ENCODE measurements around the gene OBSCN. TPM values are rescaled to one million over a fixed set of nuclear protein-coding genes. Genes with fewer than 3 reads are reported as not detected.

OBSCN gene
- total and polyA plus RNA-seq, 2 donors: 10.1 to 75.9 TPM

- no peak for DNase-seq (ENCODE audit: low read depth in 6 of 9, low spot score in 9 of 9)
- H3K4me1 ChIP-seq (ENCODE audit: control insufficient read depth in 2 of 2, insufficient read depth in 2 of 2, low read length in 2 of 2): no peaks in the 10 kb centered on the region
- H3K27ac ChIP-seq (ENCODE audit: low read depth in 1 of 2, low read length in 1 of 2): no peak overlapping the region
- no peak overlapping the region for H3K4me3 ChIP-seq (ENCODE audit: low read length in 2 of 2)
- no peaks in the 10 kb centered on the region for H3K27me3 ChIP-seq (ENCODE audit: control insufficient read depth in 2 of 2, insufficient read depth in 1 of 2, low read length in 1 of 2)
- 97% methylated on average over 11 of the region's 11 CpGs for WGBS
- no peaks in the 10 kb centered on the region for H3K9me3 ChIP-seq (ENCODE audit: control insufficient read depth in 2 of 2, insufficient read depth in 1 of 2, low read length in 1 of 2)
- peaks cover 23 to 49% of the 10 kb centered on the region in 2 donors for H3K36me3 ChIP-seq (ENCODE audit: control insufficient read depth in 2 of 2, insufficient read depth in 2 of 2, low read length in 1 of 2)
Measured at GRCh38 chr1:228321435-228321834, 113.6 kb downstream of the OBSCN start.

DNA sequence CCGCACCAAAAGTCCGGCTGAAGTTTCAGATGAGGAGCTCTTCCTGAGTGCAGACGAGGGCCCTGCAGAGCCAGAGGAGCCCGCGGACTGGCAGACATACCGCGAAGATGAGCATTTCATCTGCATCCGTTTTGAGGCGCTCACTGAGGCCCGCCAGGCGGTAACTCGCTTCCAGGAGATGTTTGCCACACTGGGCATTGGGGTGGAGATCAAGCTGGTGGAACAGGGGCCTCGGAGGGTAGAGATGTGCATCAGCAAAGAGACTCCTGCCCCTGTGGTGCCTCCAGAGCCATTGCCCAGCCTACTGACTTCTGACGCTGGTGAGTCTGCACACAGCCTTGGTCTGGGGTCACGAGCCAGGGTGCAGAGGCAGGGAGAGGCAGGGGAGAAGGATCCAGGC, 114.1 kb downstream of the OBSCN start:
- DNase-seq (ENCODE audit: low read depth in 6 of 9, low spot score in 9 of 9): no peak
- no peaks in the 10 kb centered on the region for H3K9me3 ChIP-seq (ENCODE audit: control insufficient read depth in 2 of 2, insufficient read depth in 1 of 2, low read length in 1 of 2)
- no peaks in the 10 kb centered on the region for H3K4me1 ChIP-seq (ENCODE audit: control insufficient read depth in 2 of 2, insufficient read depth in 2 of 2, low read length in 2 of 2)
- H3K4me3 ChIP-seq (ENCODE audit: low read length in 2 of 2): no peak overlapping the region
- 98% methylated on average over 15 of the region's 15 CpGs for WGBS
- peaks cover 23 to 46% of the 10 kb centered on the region in 2 donors for H3K36me3 ChIP-seq (ENCODE audit: control insufficient read depth in 2 of 2, insufficient read depth in 2 of 2, low read length in 1 of 2)
- no peak overlapping the region for H3K27ac ChIP-seq (ENCODE audit: low read depth in 1 of 2, low read length in 1 of 2)
- H3K27me3 ChIP-seq (ENCODE audit: control insufficient read depth in 2 of 2, insufficient read depth in 1 of 2, low read length in 1 of 2): no peaks in the 10 kb centered on the region

DNA sequence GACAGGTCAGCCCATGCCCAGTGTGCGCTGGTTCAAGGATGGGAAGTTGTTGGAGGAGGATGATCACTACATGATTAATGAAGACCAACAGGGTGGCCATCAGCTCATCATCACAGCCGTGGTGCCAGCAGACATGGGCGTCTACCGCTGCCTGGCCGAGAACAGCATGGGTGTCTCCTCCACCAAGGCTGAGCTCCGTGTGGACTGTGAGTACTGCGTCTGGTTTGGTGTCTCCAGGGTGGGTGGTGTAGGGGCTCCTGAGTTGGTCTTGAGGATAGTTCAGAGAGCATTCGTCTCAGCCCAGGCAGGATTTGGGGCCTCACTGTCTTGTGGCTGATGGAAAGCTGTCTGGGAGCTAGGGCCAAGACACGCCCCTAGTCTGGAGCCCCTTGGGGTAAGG, 115.6 kb downstream of the OBSCN start:
- Histone ChIP-seq H3K4me1 (ENCODE audit: control insufficient read depth in 2 of 2, insufficient read depth in 2 of 2, low read length in 2 of 2) (no peaks in the 10 kb centered on the region), H3K4me3 (ENCODE audit: low read length in 2 of 2) (no peak overlapping the region), H3K36me3 (ENCODE audit: control insufficient read depth in 2 of 2, insufficient read depth in 2 of 2, low read length in 1 of 2) (peaks cover 23 to 46% of the 10 kb centered on the region in 2 donors), H3K27me3 (ENCODE audit: control insufficient read depth in 2 of 2, insufficient read depth in 1 of 2, low read length in 1 of 2) (no peaks in the 10 kb centered on the region), H3K9me3 (ENCODE audit: control insufficient read depth in 2 of 2, insufficient read depth in 1 of 2, low read length in 1 of 2) (no peaks in the 10 kb centered on the region), H3K27ac (ENCODE audit: low read depth in 1 of 2, low read length in 1 of 2) (no peak overlapping the region)
- WGBS: 97% methylated on average over 9 of the region's 9 CpGs
- no peak for DNase-seq (ENCODE audit: low read depth in 6 of 9, low spot score in 9 of 9)

DNA sequence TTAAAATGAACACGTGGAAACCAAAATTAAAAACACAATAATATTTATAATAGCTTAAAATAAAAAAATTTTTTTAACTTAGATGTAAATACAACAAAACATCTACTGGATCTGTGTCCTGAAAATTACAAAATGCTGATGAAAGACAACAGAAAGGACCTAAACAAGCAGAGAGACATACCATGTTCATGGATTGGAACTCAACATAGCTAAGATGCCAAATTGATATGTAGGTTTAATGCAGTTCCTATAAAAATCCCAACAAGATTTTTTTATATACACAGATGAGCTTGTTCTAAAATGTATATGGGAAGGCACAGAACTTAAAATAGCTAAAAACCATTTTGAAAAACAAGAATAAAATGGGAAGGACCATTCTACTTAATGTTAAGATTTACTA, 117.4 kb downstream of the OBSCN start:
- H3K9me3 ChIP-seq (ENCODE audit: control insufficient read depth in 2 of 2, insufficient read depth in 1 of 2, low read length in 1 of 2): no peaks in the 10 kb centered on the region
- no peak overlapping the region for H3K4me3 ChIP-seq (ENCODE audit: low read length in 2 of 2)
- H3K4me1 ChIP-seq (ENCODE audit: control insufficient read depth in 2 of 2, insufficient read depth in 2 of 2, low read length in 2 of 2): no peaks in the 10 kb centered on the region
- no peaks in the 10 kb centered on the region for H3K27me3 ChIP-seq (ENCODE audit: control insufficient read depth in 2 of 2, insufficient read depth in 1 of 2, low read length in 1 of 2)
- WGBS: 95% methylated on average over 1 of the region's 1 CpG
- H3K36me3 ChIP-seq (ENCODE audit: control insufficient read depth in 2 of 2, insufficient read depth in 2 of 2, low read length in 1 of 2): peaks cover 14 to 32% of the 10 kb centered on the region in 2 donors
- DNase-seq (ENCODE audit: low read depth in 6 of 9, low spot score in 9 of 9): no peak
- H3K27ac ChIP-seq (ENCODE audit: low read depth in 1 of 2, low read length in 1 of 2): no peak overlapping the region

- no peaks in the 10 kb centered on the region for H3K27me3 ChIP-seq (ENCODE audit: control insufficient read depth in 2 of 2, insufficient read depth in 1 of 2, low read length in 1 of 2)
- no peaks in the 10 kb centered on the region for H3K9me3 ChIP-seq (ENCODE audit: control insufficient read depth in 2 of 2, insufficient read depth in 1 of 2, low read length in 1 of 2)
- no peaks in the 10 kb centered on the region for H3K4me1 ChIP-seq (ENCODE audit: control insufficient read depth in 2 of 2, insufficient read depth in 2 of 2, low read length in 2 of 2)
- no peak overlapping the region for H3K27ac ChIP-seq (ENCODE audit: low read depth in 1 of 2, low read length in 1 of 2)
- WGBS: 95% methylated on average over 2 of the region's 2 CpGs
- H3K36me3 ChIP-seq (ENCODE audit: control insufficient read depth in 2 of 2, insufficient read depth in 2 of 2, low read length in 1 of 2): peaks cover 2 to 14% of the 10 kb centered on the region in 2 donors
- H3K4me3 ChIP-seq (ENCODE audit: low read length in 2 of 2): no peak overlapping the region
- DNase-seq (ENCODE audit: low read depth in 6 of 9, low spot score in 9 of 9): no peak
Measured at GRCh38 chr1:228329887-228330286, 122.0 kb downstream of the OBSCN start.

DNA sequence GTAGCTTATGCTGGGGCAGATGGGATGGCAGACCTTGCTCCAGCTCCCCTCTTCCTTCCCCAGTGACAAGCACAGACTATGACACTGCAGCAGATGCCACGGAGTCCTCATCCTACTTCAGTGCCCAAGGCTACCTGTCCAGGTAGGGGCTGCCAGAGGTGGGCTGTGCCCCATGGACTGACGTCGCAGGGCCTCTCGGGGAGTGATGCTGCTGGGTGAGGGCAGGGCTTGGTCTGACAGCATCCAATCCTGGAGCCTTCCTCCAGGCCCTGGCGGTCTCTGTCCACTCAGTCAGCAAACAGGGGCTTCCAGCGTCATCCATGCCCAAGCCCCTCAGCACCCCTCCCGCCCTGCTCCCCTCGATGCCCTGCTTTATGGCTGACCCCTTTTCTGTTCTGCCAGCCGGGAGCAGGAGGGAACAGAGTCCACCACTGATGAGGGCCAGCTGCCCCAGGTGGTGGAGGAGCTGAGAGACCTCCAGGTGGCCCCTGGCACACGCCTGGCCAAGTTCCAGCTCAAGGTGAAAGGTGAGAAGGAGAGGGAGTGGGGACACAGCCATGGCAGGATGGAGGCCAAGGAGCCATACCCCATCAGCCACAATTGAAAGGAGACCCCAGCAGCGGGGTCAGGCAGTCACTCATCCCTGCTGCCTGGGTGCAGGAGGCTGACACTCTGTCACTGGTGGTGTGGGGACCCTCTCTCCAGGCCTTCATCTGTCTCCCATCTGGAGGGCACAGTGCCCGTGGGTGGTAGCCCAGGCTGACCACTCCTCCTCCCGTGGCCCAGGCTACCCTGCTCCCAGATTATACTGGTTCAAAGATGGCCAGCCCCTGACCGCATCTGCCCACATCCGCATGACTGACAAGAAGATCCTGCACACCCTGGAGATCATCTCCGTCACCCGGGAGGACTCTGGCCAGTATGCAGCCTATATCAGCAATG, 125.2 kb downstream of the OBSCN start:
- no peaks in the 10 kb centered on the region for H3K27me3 ChIP-seq (ENCODE audit: control insufficient read depth in 2 of 2, insufficient read depth in 1 of 2, low read length in 1 of 2)
- WGBS: 98% methylated on average over 17 of the region's 17 CpGs
- peaks cover 4 to 17% of the 10 kb centered on the region in 2 donors for H3K36me3 ChIP-seq (ENCODE audit: control insufficient read depth in 2 of 2, insufficient read depth in 2 of 2, low read length in 1 of 2)
- no peaks in the 10 kb centered on the region for H3K4me1 ChIP-seq (ENCODE audit: control insufficient read depth in 2 of 2, insufficient read depth in 2 of 2, low read length in 2 of 2)
- H3K9me3 ChIP-seq (ENCODE audit: control insufficient read depth in 2 of 2, insufficient read depth in 1 of 2, low read length in 1 of 2): no peaks in the 10 kb centered on the region
- no peak overlapping the region for H3K4me3 ChIP-seq (ENCODE audit: low read length in 2 of 2)
- DNase-seq (ENCODE audit: low read depth in 6 of 9, low spot score in 9 of 9): no peak
- no peak overlapping the region for H3K27ac ChIP-seq (ENCODE audit: low read depth in 1 of 2, low read length in 1 of 2)

GRCh38 chr1:228333739-228334115, 125.9 kb downstream of the OBSCN start:
- H3K36me3 ChIP-seq (ENCODE audit: control insufficient read depth in 2 of 2, insufficient read depth in 2 of 2, low read length in 1 of 2): peaks cover 6 to 22% of the 10 kb centered on the region in 2 donors
- H3K27me3 ChIP-seq (ENCODE audit: control insufficient read depth in 2 of 2, insufficient read depth in 1 of 2, low read length in 1 of 2): no peaks in the 10 kb centered on the region
- H3K27ac ChIP-seq (ENCODE audit: low read depth in 1 of 2, low read length in 1 of 2): no peak overlapping the region
- no peak for DNase-seq (ENCODE audit: low read depth in 6 of 9, low spot score in 9 of 9)
- H3K4me3 ChIP-seq (ENCODE audit: low read length in 2 of 2): no peak overlapping the region
- H3K9me3 ChIP-seq (ENCODE audit: control insufficient read depth in 2 of 2, insufficient read depth in 1 of 2, low read length in 1 of 2): no peaks in the 10 kb centered on the region
- no peaks in the 10 kb centered on the region for H3K4me1 ChIP-seq (ENCODE audit: control insufficient read depth in 2 of 2, insufficient read depth in 2 of 2, low read length in 2 of 2)
- 99% methylated on average over 10 of the region's 10 CpGs for WGBS

DNA sequence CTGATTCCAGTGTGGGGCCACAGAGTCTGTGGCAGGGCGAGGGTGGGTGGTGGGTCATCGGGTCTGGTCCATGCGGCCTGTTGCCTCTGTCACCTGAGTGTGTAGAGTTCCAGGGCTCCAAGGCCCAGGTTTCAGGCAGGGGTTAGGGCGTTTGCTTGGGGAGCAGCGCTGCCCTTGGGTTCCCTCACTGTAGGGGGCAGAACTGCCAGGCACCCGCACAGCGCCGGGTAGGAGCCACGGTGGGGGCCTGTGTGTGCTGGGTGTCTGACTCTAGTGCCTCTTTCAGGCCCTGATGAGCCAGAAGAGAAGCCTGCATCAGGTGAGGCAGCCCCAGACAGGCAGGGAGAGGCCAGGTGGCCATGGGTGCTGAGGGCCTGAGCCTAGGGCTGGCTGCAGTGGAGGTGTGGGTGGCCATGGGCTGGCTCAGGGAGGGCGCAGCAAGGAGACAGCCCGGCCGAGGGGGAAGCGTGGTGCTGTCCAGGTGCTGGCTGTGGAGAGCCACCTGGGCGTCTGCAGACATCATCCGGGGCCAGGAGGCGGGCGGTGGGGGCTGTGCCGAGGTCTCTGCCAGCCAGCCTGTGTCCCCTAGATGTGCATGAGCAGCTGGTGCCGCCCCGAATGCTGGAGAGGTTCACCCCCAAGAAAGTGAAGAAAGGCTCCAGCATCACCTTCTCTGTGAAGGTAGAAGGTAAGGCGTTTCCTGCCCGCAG, 126.5 kb downstream of the OBSCN start:
- Histone ChIP-seq H3K4me3 (ENCODE audit: low read length in 2 of 2) (no peak overlapping the region), H3K4me1 (ENCODE audit: control insufficient read depth in 2 of 2, insufficient read depth in 2 of 2, low read length in 2 of 2) (no peaks in the 10 kb centered on the region), H3K27ac (ENCODE audit: low read depth in 1 of 2, low read length in 1 of 2) (no peak overlapping the region), H3K27me3 (ENCODE audit: control insufficient read depth in 2 of 2, insufficient read depth in 1 of 2, low read length in 1 of 2) (no peaks in the 10 kb centered on the region), H3K36me3 (ENCODE audit: control insufficient read depth in 2 of 2, insufficient read depth in 2 of 2, low read length in 1 of 2) (peaks cover 7 to 26% of the 10 kb centered on the region in 2 donors), H3K9me3 (ENCODE audit: control insufficient read depth in 2 of 2, insufficient read depth in 1 of 2, low read length in 1 of 2) (no peaks in the 10 kb centered on the region)
- no peak for DNase-seq (ENCODE audit: low read depth in 6 of 9, low spot score in 9 of 9)
- whole genome bisulfite sequencing: 98% methylated on average over 22 of the region's 22 CpGs

DNA sequence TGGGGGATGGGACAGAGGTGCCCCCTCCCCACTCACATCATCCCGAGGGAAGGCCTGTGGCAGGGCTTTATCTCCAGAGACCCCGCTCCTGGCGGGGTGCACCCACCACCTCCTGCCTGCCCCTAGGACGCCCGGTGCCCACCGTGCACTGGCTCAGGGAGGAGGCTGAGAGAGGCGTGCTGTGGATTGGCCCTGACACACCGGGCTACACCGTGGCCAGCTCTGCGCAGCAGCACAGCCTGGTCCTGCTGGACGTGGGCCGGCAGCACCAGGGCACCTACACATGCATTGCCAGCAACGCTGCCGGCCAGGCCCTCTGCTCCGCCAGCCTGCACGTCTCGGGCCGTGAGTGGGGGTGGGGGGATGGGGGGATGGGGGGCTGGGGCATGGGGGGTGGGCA, 127.1 kb downstream of the OBSCN start:
- 97% methylated on average over 18 of the region's 18 CpGs for WGBS
- DNase-seq (ENCODE audit: low read depth in 6 of 9, low spot score in 9 of 9): no peak
- Histone ChIP-seq H3K4me1 (ENCODE audit: control insufficient read depth in 2 of 2, insufficient read depth in 2 of 2, low read length in 2 of 2) (no peaks in the 10 kb centered on the region), H3K27ac (ENCODE audit: low read depth in 1 of 2, low read length in 1 of 2) (no peak overlapping the region), H3K27me3 (ENCODE audit: control insufficient read depth in 2 of 2, insufficient read depth in 1 of 2, low read length in 1 of 2) (no peaks in the 10 kb centered on the region), H3K36me3 (ENCODE audit: control insufficient read depth in 2 of 2, insufficient read depth in 2 of 2, low read length in 1 of 2) (peaks cover 7 to 26% of the 10 kb centered on the region in 2 donors), H3K4me3 (ENCODE audit: low read length in 2 of 2) (no peak overlapping the region), H3K9me3 (ENCODE audit: control insufficient read depth in 2 of 2, insufficient read depth in 1 of 2, low read length in 1 of 2) (no peaks in the 10 kb centered on the region)
